ENCODE data around the gene PHOSPHO2. TPM values are rescaled to one million over a fixed set of nuclear protein-coding genes. Genes with fewer than 3 reads are reported as not detected.

Gene PHOSPHO2
- total RNA-seq, 4 donors from 2014 or later, result 3.5 to 5.6 (median 4.4) TPM

GRCh38 chr2:169658877-169659276 lies 35.4 kb upstream of the PHOSPHO2 start:
- H3K36me3 ChIP-seq, result no peaks in the 10 kb centered on the region
- no peak for TF ChIP-seq POLR2A (IDR thresholded peaks at IDR 0.05)
- no peak for TF ChIP-seq CTCF (IDR thresholded peaks at IDR 0.05)
- no peak for TF ChIP-seq POLR2AphosphoS5 (IDR thresholded peaks at IDR 0.05)
- no peak for TF ChIP-seq EP300 (IDR thresholded peaks at IDR 0.05)
- H3K27ac ChIP-seq, result no peak overlapping the region
- 96% methylated on average over 1 of the region's 1 CpG for WGBS
- H3K27me3 ChIP-seq, result no peaks in the 10 kb centered on the region
- H3K9me3 ChIP-seq, result no peaks in the 10 kb centered on the region
- no peaks in the 10 kb centered on the region for H3K4me1 ChIP-seq
- H3K4me3 ChIP-seq, result no peak overlapping the region
- DNase-seq (ENCODE audit: low spot score in 2 of 2), result no peak

GRCh38 chr2:169659320-169659719 lies 34.9 kb upstream of the PHOSPHO2 start:
- H3K27me3 ChIP-seq, result no peaks in the 10 kb centered on the region
- WGBS, result 89% methylated on average over 1 of the region's 1 CpG
- H3K4me1 ChIP-seq, result no peaks in the 10 kb centered on the region
- H3K4me3 ChIP-seq, result no peak overlapping the region
- no peak overlapping the region for H3K27ac ChIP-seq
- no peak for DNase-seq (ENCODE audit: low spot score in 2 of 2)
- no peaks in the 10 kb centered on the region for H3K9me3 ChIP-seq
- no peak for TF ChIP-seq POLR2A (IDR thresholded peaks at IDR 0.05)
- no peak for TF ChIP-seq POLR2AphosphoS5 (IDR thresholded peaks at IDR 0.05)
- TF ChIP-seq CTCF (IDR thresholded peaks at IDR 0.05), result no peak
- no peak for TF ChIP-seq EP300 (IDR thresholded peaks at IDR 0.05)
- no peaks in the 10 kb centered on the region for H3K36me3 ChIP-seq

- no peaks in the 10 kb centered on the region for H3K9me3 ChIP-seq
- DNase-seq (ENCODE audit: low spot score in 2 of 2), result no peak
- no peak overlapping the region for H3K4me3 ChIP-seq
- H3K4me1 ChIP-seq, result no peaks in the 10 kb centered on the region
- H3K36me3 ChIP-seq, result no peaks in the 10 kb centered on the region
- TF ChIP-seq CTCF (IDR thresholded peaks at IDR 0.05) (no peak), EP300 (IDR thresholded peaks at IDR 0.05) (no peak), POLR2AphosphoS5 (IDR thresholded peaks at IDR 0.05) (no peak), POLR2A (IDR thresholded peaks at IDR 0.05) (no peak)
- H3K27ac ChIP-seq, result no peak overlapping the region
- 45% methylated on average over 3 of the region's 3 CpGs for WGBS
- no peaks in the 10 kb centered on the region for H3K27me3 ChIP-seq
Measured at GRCh38 chr2:169661265-169661664, 33.0 kb upstream of the PHOSPHO2 start.

GRCh38 chr2:169662744-169663143 lies 31.5 kb upstream of the PHOSPHO2 start:
- DNase-seq (ENCODE audit: low spot score in 2 of 2), result no peak
- WGBS, result 100% methylated on average over 1 of the region's 1 CpG
- Histone ChIP-seq H3K27me3 (no peaks in the 10 kb centered on the region), H3K4me3 (no peak overlapping the region), H3K4me1 (no peaks in the 10 kb centered on the region), H3K36me3 (no peaks in the 10 kb centered on the region), H3K27ac (no peak overlapping the region), H3K9me3 (no peaks in the 10 kb centered on the region)
- TF ChIP-seq EP300 (IDR thresholded peaks at IDR 0.05), result no peak
- TF ChIP-seq POLR2A (IDR thresholded peaks at IDR 0.05), result no peak
- TF ChIP-seq CTCF (IDR thresholded peaks at IDR 0.05), result no peak
- TF ChIP-seq POLR2AphosphoS5 (IDR thresholded peaks at IDR 0.05), result no peak

GRCh38 chr2:169663247-169663646 lies 31.0 kb upstream of the PHOSPHO2 start:
- Histone ChIP-seq H3K9me3 (no peaks in the 10 kb centered on the region), H3K27ac (no peak overlapping the region), H3K4me3 (no peak overlapping the region), H3K36me3 (no peaks in the 10 kb centered on the region), H3K27me3 (no peaks in the 10 kb centered on the region), H3K4me1 (no peaks in the 10 kb centered on the region)
- DNase-seq (ENCODE audit: low spot score in 2 of 2), result no peak
- WGBS, result 94% methylated on average over 3 of the region's 3 CpGs
- TF ChIP-seq CTCF (IDR thresholded peaks at IDR 0.05) (no peak), EP300 (IDR thresholded peaks at IDR 0.05) (no peak), POLR2AphosphoS5 (IDR thresholded peaks at IDR 0.05) (no peak), POLR2A (IDR thresholded peaks at IDR 0.05) (no peak)

Data from suprapubic skin (tissue), 4 donors.